Pancreas (tissue), 10 donors: Measurements from ENCODE around the gene LMX1A. TPM values are rescaled to one million over a fixed set of nuclear protein-coding genes. Genes with fewer than 3 reads are reported as not detected.

Experiments
- ATAC-seq, 4 donors: fragments of 200-7000 bp; cut with Tn5 transposase; one replicate each; pipeline versions ENCODE4 v1.8.0 to v1.9.1; 2020; ENCODE audit warnings: mild to moderate bottlenecking in 4 of 4, moderate library complexity in 4 of 4
- DNase-seq, 6 donors: peaks; one replicate each; pipeline ENCODE4 v3.0.0-alpha.2; 2020
- FAIRE-seq: peaks from 2 replicates; lab custom pipeline; 2012; peaks lifted over from hg19 to GRCh38; lab: Jason Lieb, UNC
- H3K27ac ChIP-seq, 4 donors: fragments of 200-600 bp; sonication (generic); 1 replicate in 3 of 4; 2 replicates in 1 of 4; pipeline versions ENCODE4 v1.5.0 to v1.8.0; 2020
- H3K27me3 ChIP-seq, 4 donors: fragments of 200-600 bp; one replicate each; pipeline ENCODE4 v1.8.0; 2021
- H3K36me3 ChIP-seq, 3 donors: fragments of 200-600 bp; sonication (generic) in 1 of 3; one replicate each; pipeline versions ENCODE4 v1.5.0 to v1.8.0; 2020 to 2021
- H3K4me1 ChIP-seq, 3 donors: fragments of 200-600 bp; one replicate each; pipeline ENCODE4 v1.8.0; 2021
- H3K4me3 ChIP-seq, 4 donors: fragments of 200-600 bp; sonication (generic) in 2 of 4; one replicate each; pipeline versions ENCODE4 v1.5.0 to v1.8.0; 2020 to 2021
- H3K9me3 ChIP-seq, 4 donors: fragments of 200-600 bp; one replicate each; pipeline ENCODE4 v1.8.0; 2021
- CTCF ChIP-seq, 4 donors: fragments of 200-600 bp; sonication (generic) in 3 of 4; IDR thresholded peaks; one replicate each; pipeline versions ENCODE4 v1.5.0 to v1.8.0; 2021; ENCODE audit warnings: antibody characterized with exemption in 4 of 4
- WGBS, 2 donors: extraction: QIAGEN DNeasy Blood & Tissue Kit; methylation state at CpG; one replicate each; pipeline ENCODE4 v1.1.7; 2013; 5-methylcytosine and 5-hydroxymethylcytosine counted together
- intact Hi-C, 3 donors: fragments of 100-400 bp; cut with DNase I; formaldehyde crosslinking; loops; one replicate each; pipeline versions ENCODE4 v1.11.1 to v1.14.2; 2022
- polyA plus RNA-seq, 2 donors: library from polyadenylated mRNA; stranded (reverse); fragments of 200-250 nt; gene quantifications; one replicate each; pipeline ENCODE4 v1.2.3, GENCODE V29; 2013
- total RNA-seq, 6 donors: library from RNA; stranded (reverse); fragmentation: NEBNext Ultra II Directional in 4 of 6; extraction: Animal tissue kit (Norgen Biotek cat#: 25700) in 4 of 6; gene quantifications; one replicate each; pipeline versions ENCODE4 v1.2.1 to v1.2.4, GENCODE V29; 2021 to 2023
- donor health status: healthy with polysubstance abuse.
- donor health status: DM: no; HTN: no; CAD: no; lungs with moderate emphysema.
- donor health status: DM: no; HTN: no; CAD: no.
- donor health status: control.
- donor health status: control.
- donor health status: Bipolar disorder and iron deficiency.
- donor health status: DM: yes; HTN: yes; CAD: no.
- donor health status: DM: no; HTN: no; CAD: no.
- donor health status: DM: no; HTN: no; CAD: no.
- donor health status: DM: yes; HTN: yes; CAD: no.

Gene LMX1A
- total and polyA plus RNA-seq, 8 donors, result 0.11 TPM; not detected in 7

GRCh38 chr1:165298203-165298820, 58.2 kb downstream of the LMX1A start:
- Histone ChIP-seq H3K27ac (no peak overlapping the region), H3K4me3 (no peak overlapping the region), H3K36me3 (no peaks in the 10 kb centered on the region), H3K27me3 (no peaks in the 10 kb centered on the region), H3K4me1 (no peaks in the 10 kb centered on the region), H3K9me3 (no peaks in the 10 kb centered on the region)
- intact Hi-C loops, result no loop called here
- DNase-seq (no peak), FAIRE-seq (no peak), ATAC-seq (no peak)
- no peak for TF ChIP-seq CTCF (IDR thresholded peaks at IDR 0.05)
- 74 to 75% methylated on average over 6 of the region's 6 CpGs for WGBS, 2 donors

GRCh38 chr1:165296205-165296604, 60.3 kb downstream of the LMX1A start:
- whole genome bisulfite sequencing, 2 donors, result 68 to 81% methylated on average over 4 of the region's 4 CpGs
- Histone ChIP-seq H3K9me3 (no peaks in the 10 kb centered on the region), H3K4me1 (no peaks in the 10 kb centered on the region), H3K27me3 (no peaks in the 10 kb centered on the region), H3K4me3 (no peak overlapping the region), H3K36me3 (no peaks in the 10 kb centered on the region), H3K27ac (no peak overlapping the region)
- intact Hi-C loops, result no loop called here
- no peak for DNase-seq
- no peak for FAIRE-seq
- no peak for TF ChIP-seq CTCF (IDR thresholded peaks at IDR 0.05)
- no peak for ATAC-seq

GRCh38 chr1:165290148-165290547, 66.4 kb downstream of the LMX1A start:
- Histone ChIP-seq H3K27ac (no peak overlapping the region), H3K27me3 (no peaks in the 10 kb centered on the region), H3K4me3 (no peak overlapping the region), H3K4me1 (no peaks in the 10 kb centered on the region), H3K36me3 (no peaks in the 10 kb centered on the region), H3K9me3 (no peaks in the 10 kb centered on the region)
- WGBS, 2 donors, result 75 to 79% methylated on average over 7 of the region's 7 CpGs
- ATAC-seq, result no peak
- DNase-seq, result no peak
- intact Hi-C loops, result no loop called here
- FAIRE-seq, result no peak
- TF ChIP-seq CTCF (IDR thresholded peaks at IDR 0.05), result no peak

- FAIRE-seq (no peak), ATAC-seq (no peak), DNase-seq (no peak)
- H3K4me3 ChIP-seq, result no peak overlapping the region
- H3K9me3 ChIP-seq, result no peaks in the 10 kb centered on the region
- TF ChIP-seq CTCF (IDR thresholded peaks at IDR 0.05), result no peak
- H3K27me3 ChIP-seq, result no peaks in the 10 kb centered on the region
- no peaks in the 10 kb centered on the region for H3K4me1 ChIP-seq
- no peaks in the 10 kb centered on the region for H3K36me3 ChIP-seq
- intact Hi-C loops, result no loop called here
- no peak overlapping the region for H3K27ac ChIP-seq
- 76 to 87% methylated on average over 3 of the region's 3 CpGs for WGBS, 2 donors
Observed at GRCh38 chr1:165289556-165289955, 67.0 kb downstream of the LMX1A start.

GRCh38 chr1:165288350-165289120, 68.0 kb downstream of the LMX1A start:
- FAIRE-seq (no peak), ATAC-seq (peak in 3 of 4 donors; percentile 57 to 80 (median 67)), DNase-seq (no peak)
- Histone ChIP-seq H3K27ac (peak overlapping the region in 1 of 4 donors; percentile 15), H3K36me3 (no peaks in the 10 kb centered on the region), H3K4me3 (no peak overlapping the region), H3K4me1 (no peaks in the 10 kb centered on the region), H3K27me3 (no peaks in the 10 kb centered on the region), H3K9me3 (no peaks in the 10 kb centered on the region)
- no peak for TF ChIP-seq CTCF (IDR thresholded peaks at IDR 0.05)
- 55 to 58% methylated on average over 15 of the region's 15 CpGs for WGBS, 2 donors
- intact Hi-C loops, result no loop called here
